Endodermal cell (in vitro differentiated cells): ENCODE results near the gene MRNIP. TPM values are rescaled to one million over a fixed set of nuclear protein-coding genes. Genes with fewer than 3 reads are reported as not detected.

Experiments used
- DNase-seq: peaks from one replicate; pipeline ENCODE4 v3.0.0-alpha.2; 2017
- H3K27ac ChIP-seq: 2 replicates; pipeline ENCODE4 v1.5.1; 2013; ENCODE audit warnings: mild to moderate bottlenecking, low read depth, low read length, moderate library complexity
- H3K27me3 ChIP-seq: 2 replicates; pipeline ENCODE4 v1.6.1; 2013; ENCODE audit warnings: mild to moderate bottlenecking, low read length, moderate library complexity; ENCODE audit not compliant: insufficient read depth, control insufficient read depth, poor library complexity, severe bottlenecking
- H3K36me3 ChIP-seq: 2 replicates; pipeline ENCODE4 v1.7.0; 2013; ENCODE audit warnings: mild to moderate bottlenecking, low read length, moderate library complexity; ENCODE audit not compliant: control insufficient read depth, insufficient read depth
- H3K4me1 ChIP-seq: one replicate; pipeline ENCODE4 v1.7.0; 2013; ENCODE audit warnings: low read length; ENCODE audit not compliant: control insufficient read depth, insufficient read depth
- H3K4me3 ChIP-seq: 2 replicates; pipeline ENCODE4 v1.5.1; 2013; ENCODE audit warnings: mild to moderate bottlenecking, low read length, moderate library complexity
- H3K9ac ChIP-seq: 2 replicates; pipeline ENCODE4 v1.6.1; 2013; ENCODE audit warnings: mild to moderate bottlenecking, low read length, moderate library complexity; ENCODE audit not compliant: poor library complexity, severe bottlenecking; ENCODE audit errors: extremely low read depth
- H3K9me3 ChIP-seq: 2 replicates; pipeline ENCODE4 v1.6.1; 2013; ENCODE audit warnings: mild to moderate bottlenecking, low read length, moderate library complexity; ENCODE audit not compliant: control insufficient read depth
- H3K27ac Mint-ChIP-seq: 2 replicates; pipeline ENCODE4 v1.8.0; 2020; ENCODE audit warnings: mixed read lengths
- H3K27me3 Mint-ChIP-seq: 2 replicates; pipeline ENCODE4 v1.8.0; 2021; ENCODE audit warnings: mild to moderate bottlenecking, mixed read lengths; ENCODE audit not compliant: insufficient read depth
- H3K36me3 Mint-ChIP-seq: 2 replicates; pipeline ENCODE4 v1.8.0; 2020; ENCODE audit warnings: low read depth, mixed read lengths
- H3K4me1 Mint-ChIP-seq: 2 replicates; pipeline ENCODE4 v1.8.0; 2020; ENCODE audit warnings: mixed read lengths
- H3K4me3 Mint-ChIP-seq: 2 replicates; pipeline ENCODE4 v1.8.0; 2020; ENCODE audit warnings: mild to moderate bottlenecking, moderate library complexity, mixed read lengths
- H3K9me3 Mint-ChIP-seq: 2 replicates; pipeline ENCODE4 v1.8.0; 2020; ENCODE audit warnings: mild to moderate bottlenecking, mixed read lengths
- WGBS, 2 experiments: methylation state at CpG; one replicate each; pipeline versions ENCODE4 v1.1.5 to v1.1.7; 2013; ENCODE audit warnings: missing lambda C conversion rate in 2 of 2, mixed read lengths in 1 of 2; ENCODE audit not compliant: insufficient coverage in 1 of 2, insufficient read length in 1 of 2; 5-methylcytosine and 5-hydroxymethylcytosine counted together
- total RNA-seq, 2 donors: library from RNA; stranded (reverse); fragmentation: NEBNext Ultra II Directional in 1 of 2; extraction: Animal tissue kit (Norgen Biotek cat#: 25700) in 1 of 2; gene quantifications; 2 replicates in 1 of 2; 3 replicates in 1 of 2; pipeline ENCODE4 v1.2.1, GENCODE V29; 2021
- TF ChIP-seq, protein P1 (sequence below): fragments of 200-600 bp; sonication (generic); conservative IDR thresholded peaks from 2 replicates; pipeline ENCODE4 v1.5.0; 2021; ENCODE audit warnings: antibody characterized with exemption, mild to moderate bottlenecking

Gene MRNIP
- total RNA-seq, 2 donors from 2014 or later = 45.8 to 55.3 TPM

GRCh38 chr5:179832039-179832745, 26.4 kb downstream of the MRNIP start:
- WGBS, 2 experiments = 94 to 97% methylated on average over 15 to 20 of the region's 20 CpGs
- no peak overlapping the region for H3K4me3 Mint-ChIP-seq
- no peak overlapping the region for H3K4me3 ChIP-seq
- H3K27ac Mint-ChIP-seq = no peak overlapping the region
- no peaks in the 10 kb centered on the region for H3K27me3 Mint-ChIP-seq
- no peaks in the 10 kb centered on the region for H3K27me3 ChIP-seq
- peaks cover 5% of the 10 kb centered on the region for H3K4me1 Mint-ChIP-seq
- peaks cover 87% of the 10 kb centered on the region for H3K36me3 Mint-ChIP-seq
- no peak overlapping the region for H3K27ac ChIP-seq
- peaks cover 71% of the 10 kb centered on the region for H3K36me3 ChIP-seq
- no peaks in the 10 kb centered on the region for H3K9me3 ChIP-seq
- H3K9me3 Mint-ChIP-seq = peaks cover 13% of the 10 kb centered on the region
- TF ChIP-seq, protein P1, sequence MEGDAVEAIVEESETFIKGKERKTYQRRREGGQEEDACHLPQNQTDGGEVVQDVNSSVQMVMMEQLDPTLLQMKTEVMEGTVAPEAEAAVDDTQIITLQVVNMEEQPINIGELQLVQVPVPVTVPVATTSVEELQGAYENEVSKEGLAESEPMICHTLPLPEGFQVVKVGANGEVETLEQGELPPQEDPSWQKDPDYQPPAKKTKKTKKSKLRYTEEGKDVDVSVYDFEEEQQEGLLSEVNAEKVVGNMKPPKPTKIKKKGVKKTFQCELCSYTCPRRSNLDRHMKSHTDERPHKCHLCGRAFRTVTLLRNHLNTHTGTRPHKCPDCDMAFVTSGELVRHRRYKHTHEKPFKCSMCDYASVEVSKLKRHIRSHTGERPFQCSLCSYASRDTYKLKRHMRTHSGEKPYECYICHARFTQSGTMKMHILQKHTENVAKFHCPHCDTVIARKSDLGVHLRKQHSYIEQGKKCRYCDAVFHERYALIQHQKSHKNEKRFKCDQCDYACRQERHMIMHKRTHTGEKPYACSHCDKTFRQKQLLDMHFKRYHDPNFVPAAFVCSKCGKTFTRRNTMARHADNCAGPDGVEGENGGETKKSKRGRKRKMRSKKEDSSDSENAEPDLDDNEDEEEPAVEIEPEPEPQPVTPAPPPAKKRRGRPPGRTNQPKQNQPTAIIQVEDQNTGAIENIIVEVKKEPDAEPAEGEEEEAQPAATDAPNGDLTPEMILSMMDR = no peak
- peaks cover 2% of the 10 kb centered on the region for H3K4me1 ChIP-seq
- no peak overlapping the region for H3K9ac ChIP-seq
- no peak for DNase-seq

GRCh38 chr5:179830818-179831468, 27.7 kb downstream of the MRNIP start:
- Histone ChIP-seq H3K36me3 (peaks cover 71% of the 10 kb centered on the region), H3K27ac (no peak overlapping the region), H3K27me3 (no peaks in the 10 kb centered on the region), H3K9ac (no peak overlapping the region), H3K4me3 (no peak overlapping the region), H3K4me1 (peaks cover 2% of the 10 kb centered on the region), H3K9me3 (no peaks in the 10 kb centered on the region)
- H3K27me3 Mint-ChIP-seq = no peaks in the 10 kb centered on the region
- 93 to 98% methylated on average over 7 of the region's 7 CpGs for WGBS, 2 experiments
- no peak for DNase-seq
- H3K36me3 Mint-ChIP-seq = peaks cover 87% of the 10 kb centered on the region
- H3K27ac Mint-ChIP-seq = peak overlapping the region; percentile 52
- TF ChIP-seq, protein P1 = no peak
- H3K9me3 Mint-ChIP-seq = peaks cover 11% of the 10 kb centered on the region
- peaks cover 5% of the 10 kb centered on the region for H3K4me1 Mint-ChIP-seq
- no peak overlapping the region for H3K4me3 Mint-ChIP-seq

DNA sequence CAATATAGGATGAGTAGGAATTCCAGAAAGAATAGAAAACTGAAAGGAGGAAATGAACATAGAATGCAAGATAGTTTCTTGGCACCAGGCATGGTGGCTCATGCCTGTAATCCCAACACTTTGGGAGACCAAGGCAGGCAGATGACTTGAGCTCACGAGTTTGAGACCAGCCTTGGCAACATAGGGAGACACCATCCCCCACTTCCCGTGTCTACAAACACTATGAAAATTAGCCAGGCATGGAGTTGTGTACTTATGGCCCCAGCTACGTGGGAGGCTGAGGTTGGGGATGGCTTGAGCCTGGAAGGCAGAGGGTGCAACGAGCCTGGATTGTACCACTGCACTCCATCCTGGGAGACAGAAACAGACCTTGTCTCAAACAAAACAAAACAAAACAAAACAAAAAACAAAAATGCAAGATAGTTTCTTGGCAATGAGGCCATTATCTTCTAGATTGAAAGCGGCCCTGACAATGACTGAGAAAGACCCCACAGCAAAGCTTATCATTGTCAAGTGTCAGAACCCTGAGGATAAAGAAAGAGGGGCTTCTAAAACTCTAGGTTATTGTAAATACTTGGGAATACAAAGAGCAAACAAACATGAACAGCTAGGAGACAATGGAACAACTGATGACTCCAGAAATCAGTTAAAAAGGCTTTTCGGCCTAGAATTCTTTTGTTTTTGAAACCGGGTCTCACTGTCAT, 28.7 kb downstream of the MRNIP start:
- Histone ChIP-seq H3K36me3 (peaks cover 79% of the 10 kb centered on the region), H3K27ac (no peak overlapping the region), H3K4me3 (no peak overlapping the region), H3K4me1 (peaks cover 2% of the 10 kb centered on the region), H3K9me3 (no peaks in the 10 kb centered on the region), H3K27me3 (no peaks in the 10 kb centered on the region), H3K9ac (no peak overlapping the region)
- H3K4me1 Mint-ChIP-seq = peaks cover 5% of the 10 kb centered on the region
- H3K4me3 Mint-ChIP-seq = no peak overlapping the region
- WGBS, 2 experiments = 88 to 91% methylated on average over 7 of the region's 7 CpGs
- TF ChIP-seq, protein P1 = no peak
- peaks cover 7% of the 10 kb centered on the region for H3K9me3 Mint-ChIP-seq
- H3K27ac Mint-ChIP-seq = no peak overlapping the region
- H3K36me3 Mint-ChIP-seq = peaks cover 90% of the 10 kb centered on the region
- no peak for DNase-seq
- H3K27me3 Mint-ChIP-seq = no peaks in the 10 kb centered on the region
